Left colon (tissue), 2 donors: ENCODE measurements around the gene TLNRD1. TPM values are rescaled to one million over a fixed set of nuclear protein-coding genes. Genes with fewer than 3 reads are reported as not detected.

Experiments used
- ATAC-seq: fragments of 200-7000 bp; cut with Tn5 transposase; one replicate; pipeline ENCODE4 v1.9.1; 2020; ENCODE audit warnings: mild to moderate bottlenecking, moderate library complexity
- DNase-seq, 2 donors: peaks; one replicate each; pipeline ENCODE4 v3.0.0-alpha.2; 2020
- intact Hi-C, 2 donors: fragments of 100-400 bp; cut with DNase I in 1 of 2; cut with micrococcal nuclease in 1 of 2; formaldehyde crosslinking; loops; one replicate each; pipeline versions ENCODE4 v1.11.2 to v1.14.0; 2022; cut with DNase I, micrococcal nuclease
- total RNA-seq, 2 donors: library from RNA; stranded (reverse); fragmentation: NEBNext Ultra II Directional; extraction: Animal tissue kit (Norgen Biotek cat#: 25700); gene quantifications; one replicate each; pipeline ENCODE4 v1.2.1, GENCODE V29; 2021
- donor health status: DM: no; HTN: no; CAD: no.
- donor health status: DM: yes; HTN: yes; CAD: no.

TLNRD1 gene
- total RNA-seq, 2 donors from 2014 or later = 23.8 to 24.3 TPM

- ATAC-seq (no peak), DNase-seq (no peak)
- intact Hi-C loops = no loop called here
Observed at GRCh38 chr15:80972276-80972675, 28.4 kb upstream of the TLNRD1 start.

GRCh38 chr15:80974914-80975313, 25.8 kb upstream of the TLNRD1 start:
- intact Hi-C loops = loop anchor here in 1 of 2 donors (5.0 kb wide), 1 partner anchor 292 kb away; no protein-coding TSS in a partner anchor

GRCh38 chr15:80976851-80977250, 23.9 kb upstream of the TLNRD1 start:
- DNase-seq = no peak
- no peak for ATAC-seq
- intact Hi-C loops = loop anchor here in 1 of 2 donors (5.0 kb wide), 1 partner anchor 290 kb away; no protein-coding TSS in a partner anchor

More at GRCh38 chr15:80974914-80975313, 25.8 kb upstream of the TLNRD1 start:
- ATAC-seq = no peak
- DNase-seq = no peak

DNA sequence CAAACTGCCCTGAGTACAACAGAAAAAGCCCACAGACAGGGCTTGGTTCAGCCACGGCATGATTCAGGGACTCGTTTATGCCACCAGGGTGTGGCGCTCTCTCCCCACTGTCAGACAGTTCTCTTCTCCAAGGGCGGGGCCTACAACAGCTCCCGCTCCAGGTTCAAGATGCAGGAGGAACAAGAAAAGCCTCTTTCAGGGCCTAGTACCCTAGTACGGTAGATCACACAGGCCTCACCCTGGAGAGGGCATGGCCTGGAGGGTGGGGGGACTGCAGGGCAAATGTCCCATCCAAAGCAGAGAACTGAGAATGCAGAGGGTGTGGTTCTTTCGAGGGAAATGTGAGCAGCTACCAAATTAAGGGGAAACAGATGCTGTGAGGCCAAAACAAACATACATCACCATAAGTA, 23.1 kb upstream of the TLNRD1 start:
- DNase-seq (peak; percentile 56 to 81), ATAC-seq (peak; percentile 98)
- intact Hi-C loops = loop anchor here in 1 of 2 donors (5.0 kb wide), 1 partner anchor 290 kb away; no protein-coding TSS in a partner anchor

DNA sequence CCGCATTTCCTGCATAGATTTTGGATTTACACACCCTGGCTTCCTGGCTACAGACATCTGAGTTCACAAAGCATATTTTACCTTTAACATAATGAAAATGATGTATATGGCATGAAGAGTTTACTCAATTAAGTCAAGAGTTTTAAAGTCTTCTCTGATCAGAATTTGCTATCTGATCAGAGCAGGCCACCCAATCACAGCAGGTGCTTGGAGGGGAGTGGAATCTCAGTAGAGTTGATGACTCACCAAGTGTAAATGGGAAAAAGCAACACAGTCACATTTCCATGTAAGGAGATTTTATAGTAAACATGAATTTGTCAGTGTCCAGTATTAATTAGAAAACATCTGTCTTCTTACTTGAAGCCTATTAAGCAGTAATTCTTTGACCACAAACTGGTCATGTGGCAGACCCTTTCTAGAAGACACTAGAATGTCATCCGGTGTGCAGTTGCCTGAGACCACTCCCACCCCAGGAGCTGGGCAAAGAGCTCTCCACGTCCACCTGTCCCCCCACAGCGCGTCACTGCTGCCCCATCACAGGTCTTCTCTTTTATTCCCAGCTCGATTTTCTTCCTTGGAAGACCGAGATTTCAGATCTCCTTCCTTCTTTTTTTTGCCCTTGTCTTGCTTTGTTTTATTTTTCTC, 21.9 kb upstream of the TLNRD1 start:
- ATAC-seq = no peak
- no peak for DNase-seq
- intact Hi-C loops = loop anchor here in 1 of 2 donors (5.0 kb wide), 1 partner anchor 288 kb away; no protein-coding TSS in a partner anchor

- DNase-seq = no peak
- no peak for ATAC-seq
- intact Hi-C loops = loop anchor here in 1 of 2 donors (5.0 kb wide), 1 partner anchor 288 kb away; no protein-coding TSS in a partner anchor
Observed at GRCh38 chr15:80979538-80980200, 21.1 kb upstream of the TLNRD1 start.

DNA sequence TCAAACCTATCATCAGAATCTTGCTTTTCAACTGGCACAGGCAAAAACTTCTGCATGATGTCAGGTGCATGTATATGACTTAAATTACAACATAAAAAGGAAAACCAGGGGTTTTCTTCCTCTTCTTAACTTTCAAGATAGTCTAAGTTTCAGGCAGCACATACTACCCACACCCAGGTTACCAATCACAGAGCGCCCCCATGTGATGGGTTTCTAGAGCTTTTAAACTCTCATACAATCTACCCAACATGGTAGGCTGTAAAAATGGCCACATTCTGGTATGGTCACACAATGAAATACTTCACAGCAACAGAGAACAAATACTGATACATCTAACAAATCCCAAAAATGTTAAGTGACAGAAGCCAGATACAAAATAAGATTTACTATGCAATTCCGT, 18.5 kb upstream of the TLNRD1 start:
- intact Hi-C loops = no loop called here
- no peak for ATAC-seq

DNA sequence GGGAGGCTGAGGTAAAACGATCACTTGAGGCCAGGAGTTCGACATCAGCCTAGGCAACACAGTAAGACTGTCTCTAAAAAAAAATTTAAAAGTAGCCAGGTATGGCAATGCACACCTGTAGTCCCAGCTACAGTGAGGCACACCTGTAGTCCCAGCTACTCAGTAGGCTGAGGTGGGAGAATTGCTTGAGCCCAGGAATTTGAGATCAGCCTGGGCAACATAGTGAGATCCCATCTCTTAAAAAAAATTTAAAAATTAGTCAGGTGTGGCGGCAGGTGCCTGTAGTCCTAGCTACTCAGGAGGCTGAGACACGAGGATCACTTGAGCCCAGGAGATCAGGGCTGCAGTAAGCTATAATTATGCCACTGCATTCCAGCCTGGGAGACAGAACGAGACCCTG, 17.9 kb upstream of the TLNRD1 start:
- ATAC-seq (no peak), DNase-seq (no peak)
- intact Hi-C loops = no loop called here

More for the DNA sequence above, 18.5 kb upstream of the TLNRD1 start:
- DNase-seq = no peak

DNA sequence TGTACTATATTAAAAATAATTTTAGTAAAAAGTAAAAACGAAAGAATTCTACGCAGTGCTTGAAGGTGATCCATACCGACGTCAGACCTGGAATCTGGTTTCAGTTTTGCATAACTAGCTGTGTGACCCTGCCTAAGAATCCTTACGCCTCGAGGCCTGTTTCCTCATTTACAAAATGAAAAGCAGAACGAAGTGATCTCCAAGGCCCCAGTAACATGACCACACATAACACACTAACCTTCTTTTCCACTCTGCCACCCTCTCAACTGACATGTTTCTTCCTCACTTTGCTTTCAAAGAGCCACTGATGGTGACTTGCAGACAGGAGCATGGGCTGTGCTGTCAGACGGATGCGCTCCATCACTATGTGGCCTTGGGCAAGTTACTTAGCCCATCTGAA, 15.9 kb upstream of the TLNRD1 start:
- no peak for DNase-seq
- ATAC-seq = no peak
- intact Hi-C loops = no loop called here

GRCh38 chr15:80985981-80986380, 14.7 kb upstream of the TLNRD1 start:
- no peak for ATAC-seq
- intact Hi-C loops = no loop called here
- no peak for DNase-seq

DNA sequence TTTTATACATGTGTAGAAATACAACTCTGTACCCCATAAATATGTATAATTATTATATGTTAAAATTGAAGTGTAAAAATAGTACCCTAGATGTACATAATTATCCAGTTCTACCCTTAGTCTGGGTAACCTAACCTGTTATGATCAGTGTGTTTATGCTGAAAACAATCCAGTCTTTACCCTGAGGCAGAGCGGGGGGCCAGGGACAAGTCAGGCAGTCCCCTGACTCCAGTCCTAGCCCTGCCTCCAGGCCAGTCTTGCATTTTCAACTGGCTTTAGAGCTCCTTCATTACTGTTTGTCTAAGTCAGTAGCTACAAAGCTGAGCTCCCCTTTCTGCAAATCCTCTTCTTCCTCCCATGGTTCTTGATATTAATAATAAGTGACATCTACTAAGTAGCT, 14.2 kb upstream of the TLNRD1 start:
- ATAC-seq = no peak
- intact Hi-C loops = no loop called here
- no peak for DNase-seq

DNA sequence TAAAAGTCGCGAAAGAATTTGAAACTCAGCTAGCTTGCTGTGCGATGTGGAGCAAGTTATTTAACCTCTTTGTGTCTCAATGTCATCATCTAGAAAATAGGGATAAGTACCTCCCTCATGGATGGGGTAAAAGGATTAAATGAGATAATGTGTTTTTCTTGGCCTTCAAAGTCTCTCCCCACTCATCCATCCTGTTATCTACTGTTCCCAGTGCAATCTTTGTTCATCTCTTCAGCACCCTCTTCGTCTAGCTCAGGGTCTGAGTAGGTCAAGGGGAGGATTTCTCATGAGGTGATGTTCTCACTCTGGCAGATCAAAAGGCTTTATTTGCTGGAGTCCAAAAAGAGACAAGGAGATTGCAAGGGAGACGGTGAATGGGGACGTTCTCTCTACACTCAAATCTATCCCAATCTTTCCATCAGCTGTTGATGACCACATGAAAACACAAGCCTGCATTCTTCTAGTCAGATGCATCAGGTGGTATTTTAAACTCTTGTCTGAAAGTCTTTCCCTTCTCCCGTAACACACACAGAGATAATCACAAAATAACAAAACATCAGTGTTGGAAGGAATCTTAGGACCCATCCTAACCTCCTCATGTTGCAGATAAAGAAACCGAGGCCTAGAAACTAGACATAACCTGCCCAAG, 12.5 kb upstream of the TLNRD1 start:
- DNase-seq = no peak
- ATAC-seq = no peak
- intact Hi-C loops = no loop called here

GRCh38 chr15:80989081-80989517, 11.6 kb upstream of the TLNRD1 start:
- intact Hi-C loops = no loop called here
- DNase-seq (no peak), ATAC-seq (peak; percentile 6)

GRCh38 chr15:80989518-80990478, 10.9 kb upstream of the TLNRD1 start, which contains the start of gene MESD:
Gene MESD, minus strand, starts transcription at chr15:80989819. Its CDS starts 28 bp downstream, at chr15:80989791.
- intact Hi-C loops = loop anchor here in 1 of 2 donors (10.0 kb wide), 1 partner anchor 115 kb away; no protein-coding TSS in a partner anchor
- DNase-seq (peak; percentile 97 to 100), ATAC-seq (peak; percentile 98)

DNA sequence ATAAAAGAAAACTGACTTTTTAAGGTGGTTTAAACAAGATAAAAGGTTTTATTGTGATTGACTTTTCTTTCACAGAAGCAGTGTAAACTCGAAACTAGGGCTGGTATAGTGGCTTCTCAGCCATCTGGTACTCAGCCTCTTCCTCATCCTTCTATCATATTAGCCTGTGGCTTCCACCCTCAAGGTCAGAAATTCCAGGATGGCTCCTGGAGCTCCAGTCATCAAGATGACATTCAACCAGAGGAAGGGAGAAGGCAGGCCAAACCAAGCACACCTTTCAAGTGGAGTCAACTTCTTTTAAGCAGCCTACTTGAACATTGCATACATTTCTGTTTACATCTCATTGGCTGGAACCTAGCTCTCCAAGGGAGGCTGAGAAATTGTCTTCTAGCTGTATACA, 9.8 kb upstream of the TLNRD1 start:
- no peak for DNase-seq
- ATAC-seq = no peak
- intact Hi-C loops = loop anchor here in 1 of 2 donors (10.0 kb wide), 1 partner anchor 114 kb away; no protein-coding TSS in a partner anchor

DNA sequence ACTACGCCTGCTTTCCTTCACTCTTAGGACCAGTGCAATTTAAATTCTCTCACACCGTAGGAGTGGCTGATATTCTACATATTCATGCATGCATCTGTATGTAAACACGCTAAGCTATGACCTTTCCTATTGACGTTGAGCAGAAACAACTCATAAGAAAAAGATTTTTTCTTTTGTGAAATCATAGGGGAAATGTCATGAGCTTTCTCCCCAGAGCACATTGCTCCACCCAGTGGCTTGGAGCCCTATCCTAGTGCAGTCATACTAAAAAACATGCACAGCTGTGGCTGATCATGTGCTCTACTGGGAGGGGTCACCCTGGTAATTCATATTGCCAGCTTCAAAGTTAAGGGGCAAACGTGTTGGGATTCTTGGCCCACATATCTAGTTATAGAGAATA, 9.3 kb upstream of the TLNRD1 start:
- DNase-seq = peak; percentile 49 to 60
- intact Hi-C loops = loop anchor here in 1 of 2 donors (10.0 kb wide), 1 partner anchor 113 kb away; no protein-coding TSS in a partner anchor
- no peak for ATAC-seq

DNA sequence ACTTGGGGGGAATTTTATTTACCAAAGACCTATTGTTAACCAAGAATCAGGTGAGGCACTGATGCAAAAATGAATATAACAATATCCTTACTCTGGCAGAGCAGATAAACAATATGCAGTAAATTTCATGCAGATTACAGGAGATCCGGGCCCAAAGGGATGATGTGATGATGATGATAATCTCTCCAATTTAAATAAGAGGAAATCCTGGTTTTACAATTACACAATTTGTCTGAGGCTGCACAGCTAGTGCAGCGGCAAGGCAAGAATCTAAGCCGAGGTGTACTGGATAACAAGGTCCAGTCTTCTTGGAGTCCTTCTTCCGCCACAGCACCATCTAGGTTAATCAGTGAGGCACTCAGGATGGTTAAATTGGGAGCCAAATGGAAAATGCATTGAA, 8.7 kb upstream of the TLNRD1 start:
- intact Hi-C loops = loop anchor here in 1 of 2 donors (10.0 kb wide), 1 partner anchor 113 kb away; no protein-coding TSS in a partner anchor
- DNase-seq (no peak), ATAC-seq (no peak)

DNA sequence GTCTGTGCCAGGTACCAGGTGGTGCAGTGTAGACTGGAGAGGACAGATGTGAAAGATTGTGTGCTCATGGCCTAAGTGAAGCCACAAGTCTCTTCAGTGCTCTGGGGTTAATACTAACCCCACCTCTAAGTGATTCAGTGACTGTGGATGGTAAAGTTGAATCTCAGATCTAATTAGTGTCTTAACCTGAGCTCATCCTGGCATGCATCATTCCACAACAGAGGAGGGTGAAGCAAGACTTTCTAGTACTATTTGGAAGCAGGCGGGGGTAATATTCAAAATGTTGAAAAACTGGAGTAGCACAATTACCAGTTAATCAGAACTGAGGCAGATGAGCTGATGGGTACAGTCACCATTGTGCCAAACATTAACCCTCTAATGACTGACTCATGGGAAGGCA, 8.3 kb upstream of the TLNRD1 start:
- DNase-seq = no peak
- ATAC-seq = no peak
- intact Hi-C loops = loop anchor here in 1 of 2 donors (10.0 kb wide), 1 partner anchor 112 kb away; no protein-coding TSS in a partner anchor
